H1 (cell line): Measurements from ENCODE around the gene NT5C1A. TPM values are rescaled to one million over a fixed set of nuclear protein-coding genes. Genes with fewer than 3 reads are reported as not detected.

Experiments used
- CBX8 ChIP-seq: fragments of 300-800, 300-1000 bp; sonication (generic); IDR thresholded peaks from 2 replicates; pipeline ENCODE4 v1.7.1; 2016; ENCODE audit warnings: low read depth, low read length, borderline replicate concordance
- CHD2 ChIP-seq: IDR thresholded peaks from 2 replicates; pipeline ENCODE4 v1.6.1; 2012; ENCODE audit warnings: low read length, improper control_type of control experiment
- CHD7 ChIP-seq: fragments of 300-600 bp; sonication (generic); IDR thresholded peaks from 2 replicates; pipeline ENCODE4 v1.7.1; 2012; ENCODE audit warnings: low read length, moderate library complexity, mild to moderate bottlenecking, inconsistent platforms; ENCODE audit not compliant: insufficient replicate concordance
- CTBP2 ChIP-seq: IDR thresholded peaks from 2 replicates; pipeline ENCODE4 v1.7.0; 2011; ENCODE audit warnings: borderline replicate concordance, mild to moderate bottlenecking, moderate library complexity, mixed read lengths, low read length; ENCODE audit not compliant: insufficient read depth, insufficient read length
- HDAC2 ChIP-seq, 2 experiments: fragments of 300-600 bp in 1 of 2; sonication (generic) in 1 of 2; IDR thresholded peaks; 2 replicates each; pipeline ENCODE4 v1.6.1; 2011 to 2012; ENCODE audit warnings: low read depth in 2 of 2, low read length in 2 of 2, mild to moderate bottlenecking in 2 of 2, moderate library complexity in 2 of 2, borderline replicate concordance in 1 of 2, inconsistent platforms in 1 of 2
- KDM4A ChIP-seq: IDR thresholded peaks from one replicate; pipeline ENCODE4 v1.7.1; 2012; ENCODE audit warnings: low read depth, mild to moderate bottlenecking, moderate library complexity, low read length, inconsistent platforms; ENCODE audit not compliant: severe bottlenecking
- NANOG ChIP-seq: IDR thresholded peaks from 2 replicates; pipeline ENCODE4 v1.6.1; 2011; ENCODE audit warnings: low read length, low read depth, mild to moderate bottlenecking, inconsistent platforms; ENCODE audit not compliant: insufficient read depth, poor library complexity, severe bottlenecking
- POU5F1 ChIP-seq: IDR thresholded peaks from 2 replicates; pipeline ENCODE4 v1.6.1; 2011; ENCODE audit warnings: low read depth, mild to moderate bottlenecking, low read length, moderate library complexity
- RFX5 ChIP-seq: IDR thresholded peaks from 2 replicates; pipeline ENCODE4 v1.6.1; 2011; ENCODE audit warnings: low read depth, low read length, improper control_type of control experiment, borderline replicate concordance
- SP1 ChIP-seq: IDR thresholded peaks from 2 replicates; pipeline ENCODE4 v1.6.1; 2011; ENCODE audit warnings: low read depth, low read length
- polyA plus RNA-seq, 7 experiments: library from polyadenylated mRNA; depleted of rRNA in 3 of 7; stranded (reverse) in 5 of 7; unstranded in 2 of 7; fragments of >200 nt in 5 of 7; fragments of 200-250 nt in 2 of 7; gene quantifications; 1 replicate in 5 of 7; 2 replicates in 1 of 7; 4 replicates in 1 of 7; pipeline versions ENCODE4 v1.2.1 to v1.2.3, GENCODE V29; 2011 to 2013; ENCODE audit warnings: missing spikeins in 2 of 7, mixed read lengths in 2 of 7
- total RNA-seq: library from RNA; stranded (reverse); fragmentation: NEBNext Ultra II Directional; extraction: Animal tissue kit (Norgen Biotek cat#: 25700); gene quantifications from 2 replicates; pipeline ENCODE4 v1.2.1, GENCODE V29; 2021

The NT5C1A gene
- total and polyA plus RNA-seq, 2 of the 8 experiments (the other 6 are each of a cell fraction or from before 2014, with no cell fraction given), result not detected

DNA sequence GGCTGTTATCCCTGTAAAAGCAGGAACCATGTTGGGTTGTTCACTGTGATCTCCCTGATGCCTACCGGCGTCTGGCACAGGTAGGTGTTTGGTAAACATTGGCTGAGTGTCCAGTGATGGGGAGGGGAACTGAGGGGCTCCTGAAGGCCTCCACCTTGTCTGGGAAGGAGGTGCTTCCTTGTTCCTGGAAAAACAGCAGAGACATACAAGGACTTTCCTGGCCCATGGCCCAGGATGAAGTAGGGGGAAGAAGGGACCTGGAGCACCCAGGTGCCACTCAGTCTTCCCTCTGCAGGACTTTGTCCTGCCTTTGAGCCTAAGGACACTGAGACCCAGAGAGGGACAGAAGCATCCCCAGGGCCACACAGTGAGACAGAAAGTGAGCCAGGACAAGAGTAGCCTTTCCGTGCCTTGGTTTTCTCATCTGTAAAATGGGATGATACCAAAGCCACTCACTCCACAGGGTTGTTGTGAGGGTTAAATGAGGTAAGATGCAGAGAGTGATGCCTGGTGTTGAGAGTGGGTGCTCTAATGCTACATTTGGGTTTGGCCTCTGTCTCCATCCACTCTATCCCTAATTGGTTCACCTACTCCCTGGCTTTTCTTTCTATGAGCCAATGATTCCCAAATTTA lies 26.4 kb downstream of the NT5C1A start (continued):
- TF ChIP-seq CHD7, result no peak
- TF ChIP-seq NANOG, result no peak
- TF ChIP-seq SP1, result no peak
- TF ChIP-seq CBX8, result no peak
- TF ChIP-seq CHD2, result no peak
- no peak for TF ChIP-seq POU5F1
- no peak for TF ChIP-seq HDAC2 (IDR thresholded peaks at IDR 0.05; ENCODE audit: borderline replicate concordance in 1 of 2, low read depth in 2 of 2, low read length in 2 of 2)
- TF ChIP-seq KDM4A, result no peak
- no peak for TF ChIP-seq RFX5
- TF ChIP-seq CTBP2, result no peak
